Neural cell (in vitro differentiated cells): ENCODE data around the gene RNF213. TPM values are rescaled to one million over a fixed set of nuclear protein-coding genes. Genes with fewer than 3 reads are reported as not detected.

Experiments used
- H2AFZ ChIP-seq: fragments of 200-600, 300-800 bp; sonication (generic), shearing (Covaris generic); 2 replicates; pipeline ENCODE4 v1.6.0; 2014; ENCODE audit warnings: low read depth, mild to moderate bottlenecking, antibody characterized with exemption, low read length, moderate library complexity
- H3F3A ChIP-seq: fragments of 200-600 bp; shearing (Covaris generic); 2 replicates; pipeline ENCODE4 v1.6.1; 2016; ENCODE audit warnings: mild to moderate bottlenecking, moderate library complexity, mixed read lengths, antibody characterized with exemption, low read length; ENCODE audit not compliant: insufficient read depth, poor library complexity, severe bottlenecking
- H3K27ac ChIP-seq: fragments of 200-600, 300-800 bp; sonication (generic), shearing (Covaris generic); 2 replicates; pipeline ENCODE4 v1.5.1; 2014; ENCODE audit warnings: mild to moderate bottlenecking, low read length, moderate library complexity
- H3K27me3 ChIP-seq: fragments of 300-800, 200-600 bp; sonication (generic), shearing (Covaris generic); 2 replicates; pipeline ENCODE4 v1.6.0; 2014; ENCODE audit warnings: mild to moderate bottlenecking, low read depth, low read length, moderate library complexity; ENCODE audit not compliant: insufficient read depth
- H3K36me3 ChIP-seq: fragments of 300-800, 200-600 bp; sonication (generic), shearing (Covaris generic); 2 replicates; pipeline ENCODE4 v1.5.1; 2014; ENCODE audit warnings: mild to moderate bottlenecking, antibody characterized with exemption, low read length, moderate library complexity; ENCODE audit not compliant: insufficient read depth
- H3K4me2 ChIP-seq: fragments of 300-800, 200-600 bp; sonication (generic), shearing (Covaris generic); 2 replicates; pipeline ENCODE4 v1.6.0; 2014; ENCODE audit warnings: mild to moderate bottlenecking, low read length
- H3K4me3 ChIP-seq: fragments of 300-800, 200-600 bp; sonication (generic), shearing (Covaris generic); 2 replicates; pipeline ENCODE4 v1.5.1; 2014; ENCODE audit warnings: mild to moderate bottlenecking, low read length, moderate library complexity
- H3K79me2 ChIP-seq: fragments of 200-600 bp; shearing (Covaris generic); replicated peaks from 2 replicates; pipeline ENCODE4 v1.6.0; 2014; ENCODE audit warnings: mild to moderate bottlenecking, low read length, moderate library complexity; ENCODE audit not compliant: insufficient read depth
- H3K9ac ChIP-seq: fragments of 300-800, 200-600 bp; sonication (generic), shearing (Covaris generic); 2 replicates; pipeline ENCODE4 v1.6.1; 2016; ENCODE audit warnings: mild to moderate bottlenecking, low read length, mixed read lengths
- H3K9me2 ChIP-seq: fragments of 200-600 bp; shearing (Covaris generic); 2 replicates; pipeline ENCODE4 v1.6.1; 2016; ENCODE audit warnings: mild to moderate bottlenecking, low read length, mixed read lengths; ENCODE audit not compliant: insufficient read depth
- H3K9me3 ChIP-seq: fragments of 200-600, 300-800 bp; sonication (generic), shearing (Covaris generic); 2 replicates; pipeline ENCODE4 v1.6.1; 2016; ENCODE audit warnings: mild to moderate bottlenecking, mixed run types, low read length, moderate library complexity, mixed read lengths
- H4K20me1 ChIP-seq: fragments of 200-600 bp; shearing (Covaris generic); 2 replicates; pipeline ENCODE4 v1.6.1; 2016; ENCODE audit warnings: mild to moderate bottlenecking, mixed run types; ENCODE audit not compliant: insufficient read depth
- EP300 ChIP-seq: fragments of 450-650 bp; conservative IDR thresholded peaks from 2 replicates; pipeline ENCODE4 v1.6.1; 2014; ENCODE audit warnings: antibody characterized with exemption, mild to moderate bottlenecking, moderate library complexity; ENCODE audit not compliant: poor library complexity, severe bottlenecking
- EZH2 ChIP-seq: fragments of 200-600, 300-800 bp; shearing (Covaris generic), sonication (generic); IDR thresholded peaks from 2 replicates; pipeline ENCODE4 v1.6.1; 2014; ENCODE audit warnings: antibody characterized with exemption, low read length, borderline replicate concordance, mild to moderate bottlenecking; ENCODE audit not compliant: insufficient read depth, poor library complexity, severe bottlenecking
- MXI1 ChIP-seq: fragments of 450-650 bp; conservative IDR thresholded peaks from 2 replicates; pipeline ENCODE4 v1.6.1; 2014; ENCODE audit warnings: antibody characterized with exemption, mild to moderate bottlenecking; ENCODE audit not compliant: poor library complexity, severe bottlenecking
- POLR2AphosphoS5 ChIP-seq: IDR thresholded peaks from 2 replicates; pipeline ENCODE4 v1.6.1; 2012
- RAD21 ChIP-seq: fragments of 450-650 bp; conservative IDR thresholded peaks from 2 replicates; pipeline ENCODE4 v1.6.1; 2014; ENCODE audit warnings: antibody characterized with exemption, mild to moderate bottlenecking, moderate library complexity
- SMC3 ChIP-seq: fragments of 450-650 bp; conservative IDR thresholded peaks from 2 replicates; pipeline ENCODE4 v1.6.1; 2014; ENCODE audit warnings: antibody characterized with exemption, mild to moderate bottlenecking, moderate library complexity; ENCODE audit not compliant: poor library complexity
- TAF1 ChIP-seq: IDR thresholded peaks from 2 replicates; pipeline ENCODE4 v1.6.1; 2012; ENCODE audit warnings: low read depth
- polyA plus RNA-seq: library from polyadenylated mRNA; depleted of rRNA; stranded (reverse); fragments of >200 nt; gene quantifications from 2 replicates; pipeline ENCODE4 v1.2.3, GENCODE V29; 2014
- TF ChIP-seq, protein P1 (sequence below): fragments of 450-650 bp; IDR thresholded peaks from 2 replicates; pipeline ENCODE4 v1.5.1; 2014; ENCODE audit warnings: antibody characterized with exemption, mild to moderate bottlenecking, moderate library complexity; ENCODE audit not compliant: poor library complexity, severe bottlenecking
- TF ChIP-seq, protein P2 (sequence below): IDR thresholded peaks from 2 replicates; pipeline ENCODE4 v1.6.1; 2012; ENCODE audit warnings: borderline replicate concordance

RNF213 gene
- polyA plus RNA-seq, 1 donor from 2014 or later, result 1.5 TPM

DNA sequence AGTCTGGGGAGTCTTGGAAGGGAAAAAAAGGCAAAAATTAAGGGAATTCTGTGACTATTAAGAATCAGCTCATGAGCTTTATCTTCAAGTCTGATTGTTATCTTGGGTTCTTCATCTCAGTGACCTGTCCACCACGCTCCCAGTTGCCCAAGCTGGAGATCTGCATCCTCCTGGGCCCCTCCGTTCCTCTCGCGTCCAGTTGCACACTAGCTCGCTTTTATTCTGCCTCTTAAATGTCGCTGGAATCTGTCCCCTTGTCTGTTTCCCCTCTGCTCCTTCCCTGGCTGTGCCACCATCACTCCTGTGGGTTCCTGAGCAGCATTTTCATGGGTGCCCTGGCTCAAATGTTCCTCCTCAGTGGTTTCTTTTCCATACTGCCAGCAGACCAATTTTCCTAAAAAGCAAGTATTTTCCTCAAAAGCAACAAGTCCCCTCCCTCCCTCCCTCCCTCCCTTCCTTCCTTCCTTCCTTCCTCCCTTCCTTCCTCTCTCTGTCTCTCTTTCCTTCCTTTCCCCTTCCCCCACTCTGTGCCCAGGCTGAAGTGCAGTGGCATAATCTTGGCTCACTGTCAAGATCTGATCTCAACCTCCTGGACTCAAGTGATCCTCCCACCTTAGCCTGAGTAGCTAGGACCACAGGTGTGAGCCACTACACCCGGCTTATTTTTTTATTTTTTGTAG, 155.7 kb downstream of the RNF213 start:
- H3K79me2 ChIP-seq, result peaks cover 24% of the 10 kb centered on the region
- peak overlapping the region; percentile 97 for H3K9ac ChIP-seq
- H3K9me2 ChIP-seq, result no peaks in the 10 kb centered on the region
- no peak for TF ChIP-seq TAF1
- no peaks in the 10 kb centered on the region for H3F3A ChIP-seq
- H3K4me3 ChIP-seq, result peak overlapping the region; percentile 71
- H3K27ac ChIP-seq, result no peak overlapping the region
- H3K4me2 ChIP-seq, result peak overlapping the region; percentile 41
- H4K20me1 ChIP-seq, result no peaks in the 10 kb centered on the region
- H3K36me3 ChIP-seq, result no peaks in the 10 kb centered on the region
- H3K27me3 ChIP-seq, result no peaks in the 10 kb centered on the region
- H2AFZ ChIP-seq, result no peak overlapping the region
- no peaks in the 10 kb centered on the region for H3K9me3 ChIP-seq

DNA sequence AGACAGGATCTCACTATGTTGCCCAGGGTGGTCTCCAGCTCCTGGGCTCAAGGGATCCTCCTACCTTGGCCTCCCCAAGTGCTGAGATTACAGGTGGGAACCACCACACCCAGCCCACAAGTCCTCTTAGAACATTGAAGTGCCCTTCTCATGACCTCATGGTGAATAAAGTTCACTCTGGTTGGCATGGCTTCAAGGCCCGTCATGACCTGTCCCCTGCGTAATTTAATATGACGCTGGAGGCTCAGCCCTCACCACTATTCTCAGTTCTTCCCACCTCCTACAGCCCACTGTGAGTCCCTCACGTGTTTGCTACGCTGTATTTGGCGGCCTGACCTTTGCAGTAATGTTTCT, 156.3 kb downstream of the RNF213 start:
- TF ChIP-seq EZH2, result no peak
- TF ChIP-seq, protein P1, sequence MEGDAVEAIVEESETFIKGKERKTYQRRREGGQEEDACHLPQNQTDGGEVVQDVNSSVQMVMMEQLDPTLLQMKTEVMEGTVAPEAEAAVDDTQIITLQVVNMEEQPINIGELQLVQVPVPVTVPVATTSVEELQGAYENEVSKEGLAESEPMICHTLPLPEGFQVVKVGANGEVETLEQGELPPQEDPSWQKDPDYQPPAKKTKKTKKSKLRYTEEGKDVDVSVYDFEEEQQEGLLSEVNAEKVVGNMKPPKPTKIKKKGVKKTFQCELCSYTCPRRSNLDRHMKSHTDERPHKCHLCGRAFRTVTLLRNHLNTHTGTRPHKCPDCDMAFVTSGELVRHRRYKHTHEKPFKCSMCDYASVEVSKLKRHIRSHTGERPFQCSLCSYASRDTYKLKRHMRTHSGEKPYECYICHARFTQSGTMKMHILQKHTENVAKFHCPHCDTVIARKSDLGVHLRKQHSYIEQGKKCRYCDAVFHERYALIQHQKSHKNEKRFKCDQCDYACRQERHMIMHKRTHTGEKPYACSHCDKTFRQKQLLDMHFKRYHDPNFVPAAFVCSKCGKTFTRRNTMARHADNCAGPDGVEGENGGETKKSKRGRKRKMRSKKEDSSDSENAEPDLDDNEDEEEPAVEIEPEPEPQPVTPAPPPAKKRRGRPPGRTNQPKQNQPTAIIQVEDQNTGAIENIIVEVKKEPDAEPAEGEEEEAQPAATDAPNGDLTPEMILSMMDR, result no peak
- no peak for TF ChIP-seq SMC3
- no peak for TF ChIP-seq POLR2AphosphoS5
- TF ChIP-seq RAD21, result no peak
- TF ChIP-seq TAF1, result no peak
- TF ChIP-seq, protein P2, sequence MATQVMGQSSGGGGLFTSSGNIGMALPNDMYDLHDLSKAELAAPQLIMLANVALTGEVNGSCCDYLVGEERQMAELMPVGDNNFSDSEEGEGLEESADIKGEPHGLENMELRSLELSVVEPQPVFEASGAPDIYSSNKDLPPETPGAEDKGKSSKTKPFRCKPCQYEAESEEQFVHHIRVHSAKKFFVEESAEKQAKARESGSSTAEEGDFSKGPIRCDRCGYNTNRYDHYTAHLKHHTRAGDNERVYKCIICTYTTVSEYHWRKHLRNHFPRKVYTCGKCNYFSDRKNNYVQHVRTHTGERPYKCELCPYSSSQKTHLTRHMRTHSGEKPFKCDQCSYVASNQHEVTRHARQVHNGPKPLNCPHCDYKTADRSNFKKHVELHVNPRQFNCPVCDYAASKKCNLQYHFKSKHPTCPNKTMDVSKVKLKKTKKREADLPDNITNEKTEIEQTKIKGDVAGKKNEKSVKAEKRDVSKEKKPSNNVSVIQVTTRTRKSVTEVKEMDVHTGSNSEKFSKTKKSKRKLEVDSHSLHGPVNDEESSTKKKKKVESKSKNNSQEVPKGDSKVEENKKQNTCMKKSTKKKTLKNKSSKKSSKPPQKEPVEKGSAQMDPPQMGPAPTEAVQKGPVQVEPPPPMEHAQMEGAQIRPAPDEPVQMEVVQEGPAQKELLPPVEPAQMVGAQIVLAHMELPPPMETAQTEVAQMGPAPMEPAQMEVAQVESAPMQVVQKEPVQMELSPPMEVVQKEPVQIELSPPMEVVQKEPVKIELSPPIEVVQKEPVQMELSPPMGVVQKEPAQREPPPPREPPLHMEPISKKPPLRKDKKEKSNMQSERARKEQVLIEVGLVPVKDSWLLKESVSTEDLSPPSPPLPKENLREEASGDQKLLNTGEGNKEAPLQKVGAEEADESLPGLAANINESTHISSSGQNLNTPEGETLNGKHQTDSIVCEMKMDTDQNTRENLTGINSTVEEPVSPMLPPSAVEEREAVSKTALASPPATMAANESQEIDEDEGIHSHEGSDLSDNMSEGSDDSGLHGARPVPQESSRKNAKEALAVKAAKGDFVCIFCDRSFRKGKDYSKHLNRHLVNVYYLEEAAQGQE, result no peak
- TF ChIP-seq MXI1, result no peak
- TF ChIP-seq EP300, result no peak

More for the DNA sequence above, 156.3 kb downstream of the RNF213 start:
- no peak overlapping the region for H2AFZ ChIP-seq
- peaks cover 24% of the 10 kb centered on the region for H3K79me2 ChIP-seq
- peak overlapping the region; percentile 71 for H3K4me3 ChIP-seq
- H3K27me3 ChIP-seq, result no peaks in the 10 kb centered on the region
- no peaks in the 10 kb centered on the region for H3F3A ChIP-seq
- H3K9me2 ChIP-seq, result no peaks in the 10 kb centered on the region
- no peaks in the 10 kb centered on the region for H3K9me3 ChIP-seq
- no peaks in the 10 kb centered on the region for H4K20me1 ChIP-seq
- no peak overlapping the region for H3K4me2 ChIP-seq
- H3K9ac ChIP-seq, result no peak overlapping the region
- no peaks in the 10 kb centered on the region for H3K36me3 ChIP-seq
- H3K27ac ChIP-seq, result no peak overlapping the region
